ENCODE measurements around the gene B3GNT3. TPM values are rescaled to one million over a fixed set of nuclear protein-coding genes. Genes with fewer than 3 reads are reported as not detected.

Gene B3GNT3
- total and polyA plus RNA-seq, 9 of the 15 experiments (the other 6 are each of a cell fraction or from before 2014, with no cell fraction given), result 0.06 to 0.11 (median 0.07) TPM; not detected in 6

- DNase-seq (ENCODE audit: extremely low read depth in 1 of 4, low spot score in 3 of 4), result no peak
- no peak for ATAC-seq
- TF ChIP-seq NCOA6 (IDR thresholded peaks at IDR 0.05) (no peak), PHF21A (IDR thresholded peaks at IDR 0.05; ENCODE audit: borderline replicate concordance, low read depth) (no peak), TEAD1 (CRISPR knock-in tag; IDR thresholded peaks at IDR 0.05) (no peak), DIDO1 (tag; IDR thresholded peaks at IDR 0.05; ENCODE audit: low read depth) (no peak), SAFB (IDR thresholded peaks at IDR 0.05; ENCODE audit: borderline replicate concordance, low read depth, low read length) (no peak), LARP7 (IDR thresholded peaks at IDR 0.05) (no peak), KLF13 (tag; IDR thresholded peaks at IDR 0.05; ENCODE audit: borderline replicate concordance, low read depth) (no peak), ZBTB7A (IDR thresholded peaks at IDR 0.05; ENCODE audit: borderline replicate concordance, control insufficient read depth, low read depth, low read length) (no peak), TRIM24 (IDR thresholded peaks at IDR 0.05) (no peak), HEY1 (CRISPR knock-in tag; IDR thresholded peaks at IDR 0.05; ENCODE audit: borderline replicate concordance) (no peak), DDX20 (tag; IDR thresholded peaks at IDR 0.05; ENCODE audit: low read depth) (no peak), ZNF785 (CRISPR knock-in tag; IDR thresholded peaks at IDR 0.05) (no peak), PCBP2 (IDR thresholded peaks at IDR 0.05; ENCODE audit: low read depth, low read length, poor library complexity, severe bottlenecking) (no peak), BCOR (IDR thresholded peaks at IDR 0.05) (no peak), ZEB2 (IDR thresholded peaks at IDR 0.05) (no peak)
- TF ChIP-seq, protein P1, sequence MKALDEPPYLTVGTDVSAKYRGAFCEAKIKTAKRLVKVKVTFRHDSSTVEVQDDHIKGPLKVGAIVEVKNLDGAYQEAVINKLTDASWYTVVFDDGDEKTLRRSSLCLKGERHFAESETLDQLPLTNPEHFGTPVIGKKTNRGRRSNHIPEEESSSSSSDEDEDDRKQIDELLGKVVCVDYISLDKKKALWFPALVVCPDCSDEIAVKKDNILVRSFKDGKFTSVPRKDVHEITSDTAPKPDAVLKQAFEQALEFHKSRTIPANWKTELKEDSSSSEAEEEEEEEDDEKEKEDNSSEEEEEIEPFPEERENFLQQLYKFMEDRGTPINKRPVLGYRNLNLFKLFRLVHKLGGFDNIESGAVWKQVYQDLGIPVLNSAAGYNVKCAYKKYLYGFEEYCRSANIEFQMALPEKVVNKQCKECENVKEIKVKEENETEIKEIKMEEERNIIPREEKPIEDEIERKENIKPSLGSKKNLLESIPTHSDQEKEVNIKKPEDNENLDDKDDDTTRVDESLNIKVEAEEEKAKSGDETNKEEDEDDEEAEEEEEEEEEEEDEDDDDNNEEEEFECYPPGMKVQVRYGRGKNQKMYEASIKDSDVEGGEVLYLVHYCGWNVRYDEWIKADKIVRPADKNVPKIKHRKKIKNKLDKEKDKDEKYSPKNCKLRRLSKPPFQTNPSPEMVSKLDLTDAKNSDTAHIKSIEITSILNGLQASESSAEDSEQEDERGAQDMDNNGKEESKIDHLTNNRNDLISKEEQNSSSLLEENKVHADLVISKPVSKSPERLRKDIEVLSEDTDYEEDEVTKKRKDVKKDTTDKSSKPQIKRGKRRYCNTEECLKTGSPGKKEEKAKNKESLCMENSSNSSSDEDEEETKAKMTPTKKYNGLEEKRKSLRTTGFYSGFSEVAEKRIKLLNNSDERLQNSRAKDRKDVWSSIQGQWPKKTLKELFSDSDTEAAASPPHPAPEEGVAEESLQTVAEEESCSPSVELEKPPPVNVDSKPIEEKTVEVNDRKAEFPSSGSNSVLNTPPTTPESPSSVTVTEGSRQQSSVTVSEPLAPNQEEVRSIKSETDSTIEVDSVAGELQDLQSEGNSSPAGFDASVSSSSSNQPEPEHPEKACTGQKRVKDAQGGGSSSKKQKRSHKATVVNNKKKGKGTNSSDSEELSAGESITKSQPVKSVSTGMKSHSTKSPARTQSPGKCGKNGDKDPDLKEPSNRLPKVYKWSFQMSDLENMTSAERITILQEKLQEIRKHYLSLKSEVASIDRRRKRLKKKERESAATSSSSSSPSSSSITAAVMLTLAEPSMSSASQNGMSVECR (CRISPR knock-in tag; IDR thresholded peaks at IDR 0.05), result no peak
- Histone ChIP-seq H3K4me3 (no peak overlapping the region), H3K4me1 (replicated peaks in 1 of 2; ENCODE audit: control insufficient read depth in 2 of 2, insufficient read depth in 2 of 2, low read length in 2 of 2) (peaks cover 0 to 8% of the 10 kb centered on the region in 2 experiments; a peak in 2 of 5 replicates), H3K36me3 (ENCODE audit: control insufficient read depth, insufficient read depth, low read length) (no peaks in the 10 kb centered on the region), H4K20me1 (replicated peaks; ENCODE audit: control insufficient read depth, insufficient read depth, low read length) (0 out of 2 replicates have a peak, but pooled peaks cover 7% of the 10 kb centered on the region), H3K27me3 (ENCODE audit: control insufficient read depth in 2 of 2, insufficient read depth in 2 of 2, low read length in 2 of 2) (peaks cover 39 to 74% of the 10 kb centered on the region in 2 experiments), H2AFZ (ENCODE audit: low read depth, low read length) (no peak overlapping the region), H3K27ac (ENCODE audit: extremely low read depth, low read depth, low read length) (no peak overlapping the region), H3K9me3 (replicated peaks; ENCODE audit: control insufficient read depth, insufficient read depth, low read depth, low read length) (no peaks in the 10 kb centered on the region), H3K9ac (ENCODE audit: insufficient read depth in 1 of 2, low read depth in 2 of 2, low read length in 2 of 2) (no peak overlapping the region; a peak in 1 of 4 replicates), H3K79me2 (ENCODE audit: control insufficient read depth, insufficient read depth, low read length) (no peaks in the 10 kb centered on the region), H3K9me1 (ENCODE audit: control insufficient read depth, insufficient read depth, low read length) (no peaks in the 10 kb centered on the region), H3K4me2 (ENCODE audit: insufficient read depth, low read length) (no peak overlapping the region)
- no peak for FAIRE-seq
- ChIA-PET CTCF (ENCODE audit: low intra/inter-chr PET ratio) (no interaction called here), POLR2A (no interaction called here)
- intact Hi-C loops (cut with micrococcal nuclease) (no loop called here), in situ Hi-C loops (cut with MboI) (no loop called here)
- no TSS peak for BruUV-seq (replicated peaks)
- 2% methylated on average over 20 of the region's 20 CpGs for WGBS (ENCODE audit: insufficient coverage, low coverage, missing lambda C conversion rate)
Observed at GRCh38 chr19:17811681-17812080, 16.7 kb downstream of the B3GNT3 start.

All from K562 (cell line).